ENCODE data around the gene NUP133.

NUP133 gene

GRCh38 chr1:229437443-229437842 is 70.7 kb downstream of the NUP133 start:
- peaks cover 7% of the 10 kb centered on the region for H3K36me3 ChIP-seq
- H3K4me1 ChIP-seq = peaks cover 3% of the 10 kb centered on the region
- no peaks in the 10 kb centered on the region for H3K27me3 ChIP-seq
- no peak overlapping the region for H3K4me3 ChIP-seq (ENCODE audit: low read depth, low read length)
- no peak for DNase-seq
- no peaks in the 10 kb centered on the region for H3K9me3 ChIP-seq
- TF ChIP-seq, protein P1, sequence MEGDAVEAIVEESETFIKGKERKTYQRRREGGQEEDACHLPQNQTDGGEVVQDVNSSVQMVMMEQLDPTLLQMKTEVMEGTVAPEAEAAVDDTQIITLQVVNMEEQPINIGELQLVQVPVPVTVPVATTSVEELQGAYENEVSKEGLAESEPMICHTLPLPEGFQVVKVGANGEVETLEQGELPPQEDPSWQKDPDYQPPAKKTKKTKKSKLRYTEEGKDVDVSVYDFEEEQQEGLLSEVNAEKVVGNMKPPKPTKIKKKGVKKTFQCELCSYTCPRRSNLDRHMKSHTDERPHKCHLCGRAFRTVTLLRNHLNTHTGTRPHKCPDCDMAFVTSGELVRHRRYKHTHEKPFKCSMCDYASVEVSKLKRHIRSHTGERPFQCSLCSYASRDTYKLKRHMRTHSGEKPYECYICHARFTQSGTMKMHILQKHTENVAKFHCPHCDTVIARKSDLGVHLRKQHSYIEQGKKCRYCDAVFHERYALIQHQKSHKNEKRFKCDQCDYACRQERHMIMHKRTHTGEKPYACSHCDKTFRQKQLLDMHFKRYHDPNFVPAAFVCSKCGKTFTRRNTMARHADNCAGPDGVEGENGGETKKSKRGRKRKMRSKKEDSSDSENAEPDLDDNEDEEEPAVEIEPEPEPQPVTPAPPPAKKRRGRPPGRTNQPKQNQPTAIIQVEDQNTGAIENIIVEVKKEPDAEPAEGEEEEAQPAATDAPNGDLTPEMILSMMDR (IDR thresholded peaks at IDR 0.05; ENCODE audit: low read depth, low read length) = no peak

DNA sequence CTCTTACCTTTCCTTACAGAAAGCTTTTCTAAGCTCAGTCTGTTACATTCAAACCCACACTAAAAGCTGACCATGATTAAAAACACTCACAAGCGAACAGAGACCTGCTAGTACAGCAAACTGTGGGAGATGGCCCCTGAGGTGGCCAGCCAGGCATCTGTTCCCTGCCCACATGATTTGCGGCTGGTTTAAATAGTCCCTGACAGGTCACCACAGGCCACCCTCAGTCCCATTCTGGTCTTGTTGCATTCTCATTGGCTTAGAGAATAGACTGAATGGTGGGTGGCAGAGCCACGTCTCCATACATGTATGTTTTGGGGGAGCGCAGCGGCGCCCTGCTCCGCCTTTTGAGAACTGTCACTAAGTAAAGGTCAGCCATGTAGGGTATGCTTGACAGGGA is 71.9 kb downstream of the NUP133 start:
- Histone ChIP-seq H3K4me3 (ENCODE audit: low read depth, low read length) (no peak overlapping the region), H3K36me3 (peaks cover 7% of the 10 kb centered on the region), H3K4me1 (peaks cover 3% of the 10 kb centered on the region), H3K27me3 (no peaks in the 10 kb centered on the region), H3K9me3 (no peaks in the 10 kb centered on the region)
- TF ChIP-seq, protein P1 (IDR thresholded peaks at IDR 0.05; ENCODE audit: low read depth, low read length) = no peak
- DNase-seq = no peak

GRCh38 chr1:229434641-229435051 is 73.5 kb downstream of the NUP133 start:
- peaks cover 3% of the 10 kb centered on the region for H3K4me1 ChIP-seq
- peak overlapping the region; percentile 41 for H3K4me3 ChIP-seq (ENCODE audit: low read depth, low read length)
- peak; percentile 81 for DNase-seq
- no peaks in the 10 kb centered on the region for H3K9me3 ChIP-seq
- no peaks in the 10 kb centered on the region for H3K27me3 ChIP-seq
- TF ChIP-seq, protein P1 (IDR thresholded peaks at IDR 0.05; ENCODE audit: low read depth, low read length) = no peak
- peaks cover 3% of the 10 kb centered on the region for H3K36me3 ChIP-seq

GRCh38 chr1:229434005-229434640 is 74.0 kb downstream of the NUP133 start, which contains the start of gene ACTA1:
Gene ACTA1, minus strand, starts transcription at chr1:229434094. Its CDS starts 979 bp downstream, at chr1:229433115.
- H3K4me3 ChIP-seq (ENCODE audit: low read depth, low read length) = peak within 1 kb of the TSS; percentile 41
- H3K9me3 ChIP-seq = no peaks in the 10 kb centered on the region
- H3K36me3 ChIP-seq = peaks cover 1% of the 10 kb centered on the region
- no peaks in the 10 kb centered on the region for H3K27me3 ChIP-seq
- H3K4me1 ChIP-seq = peaks cover 3% of the 10 kb centered on the region
- TF ChIP-seq, protein P1 (IDR thresholded peaks at IDR 0.05; ENCODE audit: low read depth, low read length) = no peak
- no peak for DNase-seq

GRCh38 chr1:229433364-229434004 is 74.7 kb downstream of the NUP133 start:
- H3K4me3 ChIP-seq (ENCODE audit: low read depth, low read length) = no peak overlapping the region
- TF ChIP-seq, protein P1 (IDR thresholded peaks at IDR 0.05; ENCODE audit: low read depth, low read length) = no peak

GRCh38 chr1:229432905-229433304 is 75.2 kb downstream of the NUP133 start:
- TF ChIP-seq, protein P1 (IDR thresholded peaks at IDR 0.05; ENCODE audit: low read depth, low read length) = no peak
- Histone ChIP-seq H3K4me3 (ENCODE audit: low read depth, low read length) (no peak overlapping the region), H3K36me3 (no peaks in the 10 kb centered on the region), H3K27me3 (no peaks in the 10 kb centered on the region), H3K9me3 (no peaks in the 10 kb centered on the region), H3K4me1 (peaks cover 3% of the 10 kb centered on the region)
- DNase-seq = no peak

More at GRCh38 chr1:229433364-229434004, 74.7 kb downstream of the NUP133 start:
- no peaks in the 10 kb centered on the region for H3K36me3 ChIP-seq
- H3K27me3 ChIP-seq = no peaks in the 10 kb centered on the region
- H3K4me1 ChIP-seq = peaks cover 3% of the 10 kb centered on the region
- H3K9me3 ChIP-seq = no peaks in the 10 kb centered on the region
- DNase-seq = no peak
